NT2/D1 (cell line): ENCODE measurements around the gene HABP2.

Experiments
- DNase-seq: peaks from one replicate; pipeline ENCODE4 v3.0.0-alpha.2; 2011; ENCODE audit warnings: low read depth, low spot score
- H3K27me3 ChIP-seq: 2 replicates; pipeline ENCODE4 v1.6.0; 2011; ENCODE audit warnings: mild to moderate bottlenecking; ENCODE audit not compliant: insufficient read length, insufficient read depth
- H3K36me3 ChIP-seq: 2 replicates; pipeline ENCODE4 v1.6.1; 2011; ENCODE audit warnings: mild to moderate bottlenecking, low read length, mixed read lengths; ENCODE audit not compliant: insufficient read depth, insufficient read length
- H3K4me1 ChIP-seq: 2 replicates; pipeline ENCODE4 v1.5.1; 2011; ENCODE audit not compliant: insufficient read depth, insufficient read length
- H3K4me3 ChIP-seq: 2 replicates; pipeline ENCODE4 v1.5.1; 2011; ENCODE audit warnings: low read depth; ENCODE audit not compliant: insufficient read length
- H3K9ac ChIP-seq: 2 replicates; pipeline ENCODE4 v1.6.0; 2011; ENCODE audit warnings: low read depth; ENCODE audit not compliant: insufficient read length
- H3K9me3 ChIP-seq: 2 replicates; pipeline ENCODE4 v1.5.1; 2011; ENCODE audit warnings: mild to moderate bottlenecking, low read length; ENCODE audit not compliant: insufficient read depth
- SUZ12 ChIP-seq: IDR thresholded peaks from 2 replicates; pipeline ENCODE4 v1.6.1; 2011; ENCODE audit not compliant: insufficient read length, insufficient read depth; ENCODE audit errors: extremely low read depth
- YY1 ChIP-seq: IDR thresholded peaks from 2 replicates; pipeline ENCODE4 v1.6.1; 2011; ENCODE audit not compliant: insufficient read length, insufficient read depth
- ZNF274 ChIP-seq: IDR thresholded peaks from 2 replicates; pipeline ENCODE4 v1.6.1; 2011; ENCODE audit warnings: mild to moderate bottlenecking, low read depth, low read length

HABP2 gene

DNA sequence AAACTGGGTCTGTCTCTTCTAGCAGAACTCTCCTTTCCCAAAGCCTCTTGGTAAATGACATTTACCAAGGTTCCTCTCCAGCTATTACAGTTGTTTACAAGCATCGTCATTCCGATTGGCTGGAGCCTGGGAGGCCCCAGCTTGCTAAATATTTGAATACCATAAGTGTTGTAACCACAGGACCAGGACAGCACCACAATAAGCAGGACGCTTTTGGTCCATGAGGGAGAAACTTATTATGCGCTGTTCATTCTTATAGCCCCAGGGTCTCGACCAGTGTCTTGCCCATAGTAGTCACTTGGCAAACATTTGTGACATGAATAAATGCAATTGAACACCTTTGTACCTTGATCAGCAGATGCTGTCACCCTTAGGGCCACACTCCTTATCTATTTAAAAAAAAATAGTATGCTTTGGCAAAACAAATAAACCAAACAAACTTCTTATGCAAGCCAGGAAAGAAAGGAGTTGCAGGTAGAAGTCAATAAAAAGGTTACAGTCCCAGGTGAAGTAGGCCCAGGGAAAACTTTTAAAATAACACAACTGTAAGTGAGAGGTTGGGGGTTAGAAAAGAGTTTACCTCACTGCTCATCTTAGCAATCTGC lies 78.2 kb downstream of the HABP2 start:
- DNase-seq: no peak
- no peaks in the 10 kb centered on the region for H3K27me3 ChIP-seq

DNA sequence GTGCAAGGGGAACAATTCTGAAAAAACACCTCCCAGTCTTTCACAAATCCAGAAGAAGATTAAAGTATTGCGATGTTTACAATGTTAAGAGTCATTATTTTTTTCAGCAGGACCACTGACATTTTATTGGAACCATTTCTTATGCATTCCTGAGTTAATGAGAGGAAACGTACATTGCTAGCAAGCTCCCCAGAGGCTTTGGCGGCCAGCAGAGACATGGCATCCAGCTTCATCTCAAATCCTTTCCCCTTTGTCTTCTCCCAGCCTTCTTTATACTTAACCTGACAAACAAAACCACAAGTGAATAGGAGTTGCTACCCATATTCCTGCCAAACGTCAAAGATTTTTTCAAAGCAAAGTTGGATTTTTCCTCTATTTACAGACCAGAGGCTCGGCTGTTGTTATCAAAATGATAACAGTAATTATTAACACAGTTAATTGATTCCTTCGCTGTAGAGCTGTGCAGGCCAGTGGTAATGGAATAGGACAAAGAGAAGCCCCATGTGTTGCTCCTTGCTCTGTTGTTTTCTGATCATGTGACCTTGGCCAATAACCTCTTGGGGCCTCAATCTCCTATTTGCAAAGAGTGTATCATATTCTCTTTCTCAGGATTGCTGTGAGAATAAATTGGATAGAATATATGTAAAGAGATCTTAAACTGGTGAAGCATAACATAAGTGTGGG lies 79.0 kb downstream of the HABP2 start:
- no peaks in the 10 kb centered on the region for H3K36me3 ChIP-seq
- H3K4me1 ChIP-seq: no peaks in the 10 kb centered on the region
- peaks cover 7% of the 10 kb centered on the region; the same call in 1 of the 2 replicates for H3K9me3 ChIP-seq
- no peaks in the 10 kb centered on the region for H3K27me3 ChIP-seq
- H3K4me3 ChIP-seq: no peak overlapping the region
- no peak overlapping the region for H3K9ac ChIP-seq
- no peak for DNase-seq
- TF ChIP-seq SUZ12: no peak
- TF ChIP-seq YY1: no peak

More for the DNA sequence above, 78.2 kb downstream of the HABP2 start:
- no peaks in the 10 kb centered on the region for H3K4me1 ChIP-seq
- peaks cover 7% of the 10 kb centered on the region; the same call in 1 of the 2 replicates for H3K9me3 ChIP-seq
- H3K4me3 ChIP-seq: no peak overlapping the region
- TF ChIP-seq SUZ12 (no peak), YY1 (no peak), ZNF274 (no peak)
- no peak overlapping the region for H3K9ac ChIP-seq
- no peaks in the 10 kb centered on the region for H3K36me3 ChIP-seq
